Eye (tissue), 1 donor: ENCODE measurements around the gene AURKAIP1.
"Not testable (repeated sequence)": the region's sequence is repeated elsewhere in the genome, so short reads cannot be mapped to it uniquely, and the experiment has no call there.

ENCODE experiments used
- DNase-seq: peaks from one replicate; pipeline ENCODE4 v3.0.0-alpha.2; 2015

AURKAIP1 gene

DNA sequence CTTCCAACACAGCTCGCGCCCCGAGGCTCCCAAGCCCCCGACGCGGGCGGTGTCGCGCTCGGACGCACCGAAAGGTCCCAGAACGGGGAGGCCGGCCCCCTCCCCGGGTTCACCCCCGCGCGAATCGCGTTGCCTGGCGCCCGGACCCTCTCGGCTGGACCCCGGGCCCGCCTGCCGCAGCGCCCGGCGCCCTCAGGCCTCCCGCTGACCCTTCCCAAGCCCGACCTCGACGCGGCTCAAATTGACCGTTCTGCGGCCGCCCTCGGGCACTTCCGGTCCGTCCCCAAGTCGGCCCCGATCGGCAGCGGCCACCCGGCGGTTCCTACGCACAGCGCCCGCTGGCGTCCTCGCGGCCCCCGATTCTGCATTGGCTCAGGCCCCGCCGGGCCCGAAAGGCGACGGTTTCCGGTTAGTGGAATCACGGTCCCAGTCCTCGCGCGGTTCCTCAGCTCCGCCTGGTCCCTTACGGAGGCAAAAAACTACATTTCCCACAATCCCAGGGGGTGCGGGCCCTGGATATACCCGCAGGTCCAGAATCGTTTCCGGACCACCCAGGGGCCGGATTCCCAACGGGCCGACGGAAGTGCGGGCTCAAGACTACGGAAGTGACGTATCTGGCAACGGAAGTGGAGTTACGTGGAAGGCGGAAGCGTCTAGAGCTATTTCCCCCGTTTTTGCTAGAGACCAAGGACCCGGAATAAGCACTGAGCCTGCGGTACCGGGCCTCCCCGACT lies at the start of gene AURKAIP1:
Gene AURKAIP1, minus strand, starts transcription at position 279 of the 734 bp plus-strand sequence. CDS start 451 bp downstream, outside the sequence.
- peak; percentile 100 for DNase-seq

DNA sequence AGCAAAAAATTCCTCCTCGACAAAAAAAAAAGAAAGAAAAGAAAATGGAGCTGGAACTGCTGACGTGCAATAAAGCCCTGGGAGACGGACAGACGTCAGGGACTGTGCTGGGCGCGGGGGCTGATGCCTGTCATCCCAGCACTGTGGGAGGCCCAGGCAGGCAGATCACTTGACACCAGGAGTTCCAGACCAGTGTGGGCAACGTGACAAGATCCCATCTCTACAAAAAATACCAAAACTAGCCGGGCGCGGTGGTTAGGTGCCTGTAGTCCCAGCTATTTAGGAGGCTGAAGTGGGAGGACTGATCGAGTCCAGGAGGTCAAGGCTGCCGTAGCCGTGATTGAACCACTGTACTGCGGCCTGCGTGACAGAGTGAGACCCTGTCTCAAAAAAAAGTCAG lies 49.7 kb upstream of the AURKAIP1 start:
- DNase-seq, result no peak

DNA sequence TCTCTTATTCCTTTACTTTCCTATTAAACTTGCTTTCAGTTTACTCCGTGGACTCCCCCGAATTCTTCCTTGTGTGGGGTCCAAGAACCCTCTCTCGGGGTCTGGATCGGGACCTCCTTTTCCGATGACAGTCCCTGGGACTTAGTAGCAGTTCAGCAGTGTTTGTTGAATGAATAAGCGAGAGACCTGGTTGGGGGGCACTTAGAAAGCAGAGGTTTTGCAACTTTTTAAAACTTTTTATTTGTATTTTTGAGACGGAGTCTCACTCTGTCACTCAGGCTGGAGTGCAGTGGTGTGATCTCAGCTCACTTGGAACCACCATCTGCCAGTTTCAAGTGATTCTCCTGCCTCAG lies 48.2 kb upstream of the AURKAIP1 start:
- no peak for DNase-seq

DNA sequence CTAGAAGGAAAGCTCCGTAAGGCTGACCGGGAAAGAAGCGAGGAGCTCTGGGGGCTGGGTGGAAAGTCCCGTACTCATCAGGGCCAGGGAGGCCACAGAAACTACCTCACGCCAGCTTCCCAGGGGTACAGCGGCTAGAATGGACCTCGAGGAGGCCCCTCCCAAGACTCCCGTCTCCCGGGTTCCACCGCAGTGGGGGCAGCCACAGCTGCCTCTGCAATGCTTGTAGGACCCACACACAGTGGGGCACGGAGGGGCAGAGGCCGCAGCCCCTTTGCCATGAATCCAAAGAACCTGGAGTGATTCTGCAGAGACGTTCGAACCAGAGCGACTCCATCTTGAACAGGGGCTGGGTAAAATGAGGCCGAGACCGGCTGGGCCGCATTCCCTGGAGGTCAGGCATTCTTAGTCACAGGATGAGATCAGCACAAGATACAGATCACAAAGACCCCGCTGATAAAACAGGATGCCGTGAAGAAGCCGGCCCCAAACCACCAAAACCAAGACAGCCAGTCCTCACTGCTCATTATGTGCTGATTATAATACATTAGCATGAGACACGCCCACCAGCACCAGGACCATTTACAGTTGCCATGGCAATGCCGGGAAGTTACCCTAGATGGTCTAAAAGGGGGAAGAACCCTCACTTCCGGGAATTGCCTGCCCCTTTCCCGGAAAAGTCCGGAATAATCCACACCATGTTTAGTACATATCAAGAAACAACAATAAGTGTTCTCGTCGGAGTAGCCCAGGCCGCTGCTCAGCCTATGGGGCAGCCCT lies 47.6 kb upstream of the AURKAIP1 start:
- peak; percentile 37 for DNase-seq

GRCh38 chr1:1421907-1422464 lies 47.0 kb upstream of the AURKAIP1 start:
- no peak for DNase-seq

- peak; percentile 72 for DNase-seq
These were observed 46.3 kb upstream of the AURKAIP1 start, which contains the start of gene ANKRD65 for GRCh38 chr1:1421147-1421906. ANKRD65 (minus strand) TSS chr1:1421276; CDS start chr1:1421005, 271 bp downstream.

DNA sequence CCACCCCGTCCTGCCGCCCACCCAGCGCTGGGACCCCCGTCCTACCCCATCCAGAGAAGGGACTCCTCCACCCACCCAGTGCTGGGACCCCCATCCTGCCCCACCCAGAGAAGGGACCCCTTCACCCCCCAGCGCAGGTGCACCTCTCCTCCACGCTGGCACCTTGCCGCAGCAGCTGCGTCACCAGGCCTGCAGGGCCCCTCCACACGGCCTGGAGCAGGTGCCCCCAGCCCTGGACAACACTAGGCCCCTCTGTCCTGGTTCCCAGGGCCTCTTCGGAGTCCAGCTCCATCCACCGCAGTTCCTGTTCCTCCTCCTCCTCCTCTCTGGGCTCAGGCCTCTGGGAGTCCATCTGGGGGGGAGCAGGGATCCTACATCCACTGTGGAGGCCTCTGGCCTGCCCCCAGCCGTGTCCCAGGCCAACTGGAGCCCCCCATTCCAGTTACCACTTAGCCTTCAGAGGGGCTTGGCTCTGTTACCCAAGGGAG lies 45.7 kb upstream of the AURKAIP1 start:
- DNase-seq, result peak; percentile 57

- peak; percentile 43 for DNase-seq
These were observed 45.0 kb upstream of the AURKAIP1 start for GRCh38 chr1:1419813-1420653.

DNA sequence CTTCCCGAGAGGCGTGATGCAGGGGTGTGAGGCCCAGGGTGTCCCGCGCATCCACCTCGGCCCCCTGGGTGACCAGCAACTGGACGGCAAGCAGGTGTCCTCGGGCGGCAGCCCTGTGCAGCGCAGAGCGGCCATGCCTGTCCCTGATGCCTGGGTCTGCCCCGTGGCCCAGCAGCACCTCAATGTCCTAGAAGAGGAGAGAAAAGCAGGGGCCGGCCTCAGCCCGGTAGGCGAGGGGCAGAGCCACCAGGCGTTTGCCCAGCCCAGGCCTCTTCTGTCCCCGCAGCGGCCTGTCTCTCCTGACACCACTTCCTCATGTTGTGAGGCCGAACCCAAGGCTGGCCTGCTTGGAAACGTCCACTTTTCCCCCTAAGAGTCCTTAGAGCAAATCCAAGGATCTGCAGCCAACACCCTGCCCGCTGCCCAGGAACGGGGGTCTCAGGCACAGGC lies 44.4 kb upstream of the AURKAIP1 start:
- peak; percentile 26 for DNase-seq

DNA sequence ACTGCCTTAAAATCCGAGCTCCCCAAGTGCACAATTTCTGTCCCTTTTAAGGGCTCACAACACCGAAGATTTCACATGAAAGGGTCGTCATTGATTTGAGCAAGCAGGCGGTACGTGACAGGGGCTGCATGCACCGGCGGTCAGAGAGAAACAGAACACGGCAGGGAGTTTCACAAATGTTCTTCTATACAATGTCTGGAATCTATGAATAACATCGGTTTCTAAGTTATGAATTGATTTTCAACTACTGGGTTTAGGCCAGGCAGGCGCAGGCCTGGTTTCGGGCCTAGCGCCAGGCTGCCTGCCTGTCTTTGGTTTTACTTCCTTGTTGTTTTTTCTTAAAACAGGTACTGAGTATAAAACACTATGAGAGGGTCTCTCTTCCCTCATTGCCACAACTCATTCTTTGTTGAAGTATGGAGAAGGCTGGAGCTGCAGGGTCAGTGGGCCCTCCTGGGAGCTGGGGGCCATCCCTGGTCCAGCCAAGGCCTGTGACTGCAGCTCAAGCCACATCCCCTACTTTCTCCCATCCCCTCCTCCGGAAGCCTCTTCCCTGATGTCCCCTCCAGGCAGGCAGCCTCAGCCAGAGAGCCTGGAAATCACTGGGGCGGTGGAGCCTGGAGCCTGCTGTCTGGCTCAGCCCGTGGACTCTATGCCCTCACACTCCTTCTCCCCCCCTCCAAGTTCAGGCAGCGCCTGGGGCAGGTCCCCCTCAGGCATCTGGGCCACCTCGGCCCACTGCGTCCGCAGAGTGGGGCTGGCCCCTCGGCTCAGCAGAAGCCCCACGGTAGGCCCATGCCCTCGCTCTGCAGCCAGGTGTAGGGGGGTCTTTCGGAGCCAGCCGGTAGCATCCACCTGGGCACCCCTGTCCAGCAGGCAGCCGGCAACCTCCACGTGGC lies 43.7 kb upstream of the AURKAIP1 start:
- DNase-seq, result peak; percentile 45

- DNase-seq, result peak; percentile 33
These were observed 42.9 kb upstream of the AURKAIP1 start for GRCh38 chr1:1417825-1418463.

- not testable (repeated sequence) for DNase-seq
These were observed 42.4 kb upstream of the AURKAIP1 start for GRCh38 chr1:1417396-1417795.

DNA sequence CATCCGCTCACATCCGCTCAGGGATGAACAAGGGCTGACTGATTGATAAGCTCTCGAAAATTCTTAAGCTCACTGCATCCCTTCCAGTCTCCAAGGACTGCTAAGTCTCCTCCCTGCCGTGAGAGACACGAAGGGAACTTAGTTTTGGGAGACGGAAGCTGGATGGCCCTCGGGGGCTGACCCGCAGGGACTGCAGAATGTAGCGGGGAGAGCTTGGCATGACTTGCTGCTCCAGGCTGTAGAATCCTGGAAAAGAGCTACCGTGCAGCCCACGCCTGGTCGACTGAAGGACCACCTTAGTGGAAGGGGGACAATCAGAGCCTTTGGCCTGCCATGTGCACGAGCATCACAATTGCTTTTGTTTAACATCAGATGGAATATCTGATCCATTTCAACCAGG lies 40.7 kb upstream of the AURKAIP1 start:
- DNase-seq, result no peak

GRCh38 chr1:1412311-1412902 lies 37.4 kb upstream of the AURKAIP1 start:
- not testable (repeated sequence) for DNase-seq

DNA sequence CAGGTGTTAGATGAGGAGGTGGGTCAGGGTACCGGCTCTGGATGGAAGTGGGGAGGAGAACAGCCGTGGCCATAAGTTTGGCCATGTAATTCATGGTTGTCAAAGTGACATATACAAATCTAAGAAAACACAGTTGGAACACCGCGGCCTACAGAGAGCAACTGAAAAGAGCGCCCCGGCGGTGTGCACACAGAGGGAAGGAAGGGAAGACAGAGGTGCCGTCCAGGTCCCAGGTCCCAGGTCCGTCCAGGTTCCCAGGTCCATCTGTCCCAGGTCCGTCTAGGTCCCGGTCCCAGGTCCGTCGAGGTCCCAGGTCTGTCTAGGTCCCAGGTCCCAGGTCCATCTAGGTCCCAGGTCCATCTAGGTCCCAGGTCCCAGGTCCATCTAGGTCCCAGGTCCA lies 36.6 kb upstream of the AURKAIP1 start:
- DNase-seq, result no peak

- DNase-seq, result not testable (repeated sequence)
These were observed 35.2 kb upstream of the AURKAIP1 start for GRCh38 chr1:1410238-1410637.

GRCh38 chr1:1407636-1408318 lies 32.8 kb upstream of the AURKAIP1 start:
- DNase-seq, result no peak

GRCh38 chr1:1406821-1407635 lies 32.0 kb upstream of the AURKAIP1 start, which contains the start of gene MRPL20:
MRPL20 (minus strand) TSS chr1:1407293; CDS start chr1:1407217, 76 bp downstream.
- peak; percentile 97 for DNase-seq
